Measurements from ENCODE around the gene THUMPD2. TPM values are rescaled to one million over a fixed set of nuclear protein-coding genes. Genes with fewer than 3 reads are reported as not detected.

Gene THUMPD2
- total RNA-seq, 1 experiment from 2014 or later = 19.5 TPM

GRCh38 chr2:39688181-39688580 lies 90.9 kb downstream of the THUMPD2 start:
- Mint-ChIP-seq H3K4me3 (no peak overlapping the region), H3K27me3 (ENCODE audit: low read depth) (no peaks in the 10 kb centered on the region)

More at GRCh38 chr2:39688181-39688580, 90.9 kb downstream of the THUMPD2 start:
- H2AK5ac ChIP-seq (ENCODE audit: insufficient read length, low read length) = no peak overlapping the region
- no peak overlapping the region for H2BK20ac ChIP-seq (ENCODE audit: low read depth, low read length, poor library complexity, severe bottlenecking)
- no peak for TF ChIP-seq CTCF (conservative IDR thresholded peaks at IDR 0.05)
- H3K9ac ChIP-seq (ENCODE audit: extremely low read depth, insufficient read length, low read length) = no peak overlapping the region
- no peak overlapping the region for H3T11ph ChIP-seq (ENCODE audit: low read length)
- Mint-ChIP-seq H3K27ac (no peak overlapping the region), H3K4me1 (peaks cover 18 to 21% of the 10 kb centered on the region in 2 experiments), H3K36me3 (ENCODE audit: insufficient read depth in 1 of 3, low read depth in 3 of 3) (peaks cover 3 to 6% (median 4%) of the 10 kb centered on the region in 3 experiments; a peak in 6 of 7 replicates), H3K9me3 (peaks cover 4% of the 10 kb centered on the region in 2 experiments; a peak in 4 of 5 replicates)
- no peak overlapping the region for H3K56ac ChIP-seq (ENCODE audit: insufficient read length, low read depth, low read length)
- no peak for DNase-seq
- H3K79me2 ChIP-seq (ENCODE audit: insufficient read depth, low read length) = no peaks in the 10 kb centered on the region
- H2BK5ac ChIP-seq (ENCODE audit: insufficient read length, low read length) = no peak overlapping the region
- no peak overlapping the region for H2BK15ac ChIP-seq (ENCODE audit: low read depth, low read length)
- no peak overlapping the region for H3K27ac ChIP-seq (ENCODE audit: insufficient read length, low read depth, low read length)
- no peak overlapping the region for H2BK12ac ChIP-seq (ENCODE audit: insufficient read length, low read depth, low read length)
- no peak overlapping the region for H3K14ac ChIP-seq (ENCODE audit: insufficient read depth, low read length)
- no peak overlapping the region for H3K4ac ChIP-seq (ENCODE audit: low read depth, low read length)
- H4K8ac ChIP-seq (replicated peaks; ENCODE audit: insufficient read length, low read depth, low read length) = no peak overlapping the region
- no peak overlapping the region for H3K18ac ChIP-seq (ENCODE audit: insufficient read length, low read depth, low read length)
- no peak overlapping the region for H4K91ac ChIP-seq (ENCODE audit: insufficient read length, low read depth, low read length)
- H3K27me3 ChIP-seq (ENCODE audit: insufficient read depth, low read length) = no peaks in the 10 kb centered on the region
- no peak overlapping the region for H3K4me2 ChIP-seq (ENCODE audit: insufficient read depth, insufficient read length, low read length)
- no CpG with 5 or more reads among the region's 2 CpGs for WGBS (ENCODE audit: extremely low coverage, insufficient read length, low lambda C conversion rate)
- H4K20me1 ChIP-seq (ENCODE audit: control insufficient read depth, insufficient read depth, insufficient read length) = no peaks in the 10 kb centered on the region
- no peak overlapping the region for H2BK120ac ChIP-seq (ENCODE audit: low read depth, low read length, poor library complexity, severe bottlenecking)
- no peaks in the 10 kb centered on the region for H3K23me2 ChIP-seq (ENCODE audit: insufficient read length, low read depth, low read length, poor library complexity, severe bottlenecking)
- H3K9me3 ChIP-seq (ENCODE audit: control insufficient read depth, low read depth, low read length) = no peaks in the 10 kb centered on the region
- no peak overlapping the region for H2AFZ ChIP-seq (ENCODE audit: low read length)
- H4K5ac ChIP-seq (ENCODE audit: insufficient read length, low read depth, low read length) = no peak overlapping the region
- H3K23ac ChIP-seq (ENCODE audit: insufficient read length, low read depth, low read length) = no peak overlapping the region
- H3K4me1 ChIP-seq (ENCODE audit: insufficient read depth, low read length) = 0 out of 2 replicates have a peak, but pooled peaks cover 5% of the 10 kb centered on the region
- H3K79me1 ChIP-seq (ENCODE audit: insufficient read depth, low read depth, low read length, poor library complexity, severe bottlenecking) = no peaks in the 10 kb centered on the region

Data from H9 (cell line).